SK-N-SH (cell line): ENCODE data around the gene FAM161A. TPM values are rescaled to one million over a fixed set of nuclear protein-coding genes. Genes with fewer than 3 reads are reported as not detected.

Experiments
- CTCF ChIA-PET: fragments of 300-600, 350-600 bp; formaldehyde crosslinking; extraction: SDS; loops from one replicate; lab custom pipeline; 2021; lab: Yijun Ruan, JAX
- POLR2A ChIA-PET: fragments of 350-600 bp; sonication (Branson Sonifier 250); formaldehyde crosslinking; extraction: SDS; loops from one replicate; lab custom pipeline; 2020; ENCODE audit warnings: antibody characterized with exemption, inconsistent platforms; lab: Yijun Ruan, JAX
- DNase-seq: peaks from one replicate; pipeline ENCODE4 v3.0.0; 2012
- H2AFZ ChIP-seq: fragments of 200-600 bp; sonication (generic); 2 replicates; pipeline ENCODE4 v1.8.1; 2016; ENCODE audit warnings: antibody characterized with exemption, mild to moderate bottlenecking, low read depth
- H3F3A ChIP-seq: fragments of 200-600 bp; sonication (generic); replicated peaks from 2 replicates; pipeline ENCODE3; 2016; ENCODE audit warnings: antibody characterized with exemption, mild to moderate bottlenecking; ENCODE audit not compliant: insufficient read depth
- H3K27ac ChIP-seq, 2 experiments: fragments of 200-500 bp in 1 of 2; fragments of 200-600 bp in 1 of 2; sonication (Bioruptor generic) in 1 of 2; sonication (generic), shearing (Covaris generic) in 1 of 2; 2 replicates each; pipeline versions ENCODE4 v1.5.1 to v1.6.1; 2014 to 2016; ENCODE audit warnings: low read depth in 2 of 2, inconsistent platforms in 1 of 2, low read length in 1 of 2, mild to moderate bottlenecking in 1 of 2, mixed read lengths in 1 of 2
- H3K27me3 ChIP-seq: fragments of 200-600 bp; sonication (generic), shearing (Covaris generic); 2 replicates; pipeline ENCODE4 v1.6.1; 2016; ENCODE audit warnings: mixed run types; ENCODE audit not compliant: insufficient read depth
- H3K36me3 ChIP-seq, 2 experiments: fragments of 200-500 bp in 1 of 2; fragments of 200-600 bp in 1 of 2; sonication (Bioruptor generic) in 1 of 2; sonication (generic) in 1 of 2; replicated peaks in 1 of 2; 2 replicates each; pipeline versions ENCODE3 to v1.5.1; 2014 to 2016; ENCODE audit warnings: low read length in 1 of 2, mild to moderate bottlenecking in 1 of 2; ENCODE audit not compliant: insufficient read depth in 2 of 2, control insufficient read depth in 1 of 2
- H3K4me1 ChIP-seq, 2 experiments: fragments of 200-500 bp in 1 of 2; fragments of 200-600 bp in 1 of 2; sonication (Bioruptor generic) in 1 of 2; sonication (generic), shearing (Covaris generic) in 1 of 2; 2 replicates each; pipeline versions ENCODE4 v1.5.1 to v1.6.1; 2014 to 2016; ENCODE audit warnings: low read depth in 1 of 2, low read length in 1 of 2, mixed run types in 1 of 2; ENCODE audit not compliant: insufficient read depth in 2 of 2, control insufficient read depth in 1 of 2
- H3K4me2 ChIP-seq: fragments of 200-600 bp; sonication (generic), shearing (Covaris generic); 2 replicates; pipeline ENCODE4 v1.6.1; 2017; ENCODE audit warnings: mixed run types
- H3K4me3 ChIP-seq, 2 experiments: fragments of 200-500 bp in 1 of 2; fragments of 200-600 bp in 1 of 2; sonication (Bioruptor generic) in 1 of 2; sonication (generic), shearing (Covaris generic) in 1 of 2; 2 replicates each; pipeline versions ENCODE4 v1.5.1 to v1.8.1; 2014 to 2016; ENCODE audit warnings: low read depth in 2 of 2, inconsistent platforms in 1 of 2, low read length in 1 of 2, mild to moderate bottlenecking in 1 of 2, mixed read lengths in 1 of 2, moderate library complexity in 1 of 2
- H3K79me2 ChIP-seq: fragments of 200-600 bp; sonication (generic); 2 replicates; pipeline ENCODE4 v1.8.1; 2017; ENCODE audit warnings: mild to moderate bottlenecking; ENCODE audit not compliant: insufficient read depth
- H3K9ac ChIP-seq: fragments of 200-600 bp; sonication (generic); 2 replicates; pipeline ENCODE4 v1.6.1; 2017; ENCODE audit warnings: mixed run types
- H3K9me2 ChIP-seq: fragments of 200-600 bp; sonication (generic); 2 replicates; pipeline ENCODE4 v1.6.1; 2017; ENCODE audit warnings: mixed run types
- H3K9me3 ChIP-seq: fragments of 200-600 bp; sonication (generic); 2 replicates; pipeline ENCODE4 v1.6.1; 2017; ENCODE audit warnings: mixed run types, mild to moderate bottlenecking, moderate library complexity
- H4K20me1 ChIP-seq: fragments of 200-600 bp; sonication (generic); 2 replicates; pipeline ENCODE4 v1.6.1; 2017; ENCODE audit warnings: mild to moderate bottlenecking, mixed run types; ENCODE audit not compliant: insufficient read depth
- CHD2 ChIP-seq: fragments of 150-350 bp; IDR thresholded peaks from 2 replicates; pipeline ENCODE4 v1.6.1; 2018; ENCODE audit warnings: low read length; ENCODE audit not compliant: partially characterized antibody
- CTCF ChIP-seq: fragments of 200-600 bp; sonication (generic); IDR thresholded peaks from 2 replicates; pipeline ENCODE4 v1.6.1; 2017; ENCODE audit warnings: antibody characterized with exemption, mild to moderate bottlenecking, moderate library complexity
- FOXM1 ChIP-seq: IDR thresholded peaks from 2 replicates; pipeline ENCODE4 v1.4.0; 2012; ENCODE audit warnings: low read depth, mild to moderate bottlenecking
- GABPA ChIP-seq: IDR thresholded peaks from 2 replicates; pipeline ENCODE4 v1.4.0; 2012; ENCODE audit warnings: low read depth, mild to moderate bottlenecking
- IRF3 ChIP-seq: fragments of 150-350 bp; IDR thresholded peaks from 2 replicates; pipeline ENCODE4 v1.6.1; 2016; ENCODE audit warnings: mild to moderate bottlenecking, low read depth, low read length
- JUND ChIP-seq: IDR thresholded peaks from 2 replicates; pipeline ENCODE4 v1.4.0; 2012
- MXI1 ChIP-seq: IDR thresholded peaks from 2 replicates; pipeline ENCODE4 v1.6.1; 2012; ENCODE audit warnings: mild to moderate bottlenecking, low read depth, low read length, improper control_type of control experiment
- NFIC ChIP-seq: IDR thresholded peaks from 2 replicates; pipeline ENCODE4 v1.4.0; 2012; ENCODE audit warnings: borderline replicate concordance
- PBX3 ChIP-seq: IDR thresholded peaks from 2 replicates; pipeline ENCODE4; 2012
- RAD21 ChIP-seq: IDR thresholded peaks from 2 replicates; pipeline ENCODE4 v1.6.1; 2012; ENCODE audit warnings: mild to moderate bottlenecking, low read length
- RCOR1 ChIP-seq: fragments of 150-350 bp; IDR thresholded peaks from 2 replicates; pipeline ENCODE4 v1.6.1; 2017; ENCODE audit warnings: antibody characterized with exemption, low read length
- SMC3 ChIP-seq: IDR thresholded peaks from 2 replicates; pipeline ENCODE4 v1.6.1; 2012; ENCODE audit warnings: low read depth, low read length, improper control_type of control experiment
- TAF1 ChIP-seq: IDR thresholded peaks from 2 replicates; pipeline ENCODE4 v1.6.1; 2012; ENCODE audit warnings: low read depth, mild to moderate bottlenecking, low read length, moderate library complexity, borderline replicate concordance
- TCF12 ChIP-seq: IDR thresholded peaks from 2 replicates; pipeline ENCODE4 v1.4.0; 2012
- USF2 ChIP-seq: fragments of 150-350 bp; IDR thresholded peaks from 2 replicates; pipeline ENCODE4 v1.6.1; 2017; ENCODE audit warnings: antibody characterized with exemption, low read length, low read depth, borderline replicate concordance
- WGBS: methylation state at CpG from one replicate; pipeline ENCODE4 v1.1.6; 2017; ENCODE audit warnings: low lambda C conversion rate; 5-methylcytosine and 5-hydroxymethylcytosine counted together
- polyA plus RNA-seq, 3 experiments: library from polyadenylated mRNA; depleted of rRNA; stranded (reverse); fragments of >200 nt; gene quantifications; 2 replicates each; pipeline ENCODE4 v1.2.3, GENCODE V29; 2012

The FAM161A gene
- polyA plus RNA-seq, 1 of the 3 experiments (the other 2 are of a cell fraction): 0.90 TPM

- Histone ChIP-seq H3K9ac (no peak overlapping the region), H3K27me3 (no peaks in the 10 kb centered on the region), H2AFZ (no peak overlapping the region), H3F3A (no peaks in the 10 kb centered on the region), H3K9me3 (no peaks in the 10 kb centered on the region), H3K4me2 (no peak overlapping the region), H4K20me1 (no peaks in the 10 kb centered on the region), H3K36me3 (no peaks in the 10 kb centered on the region), H3K27ac (no peak overlapping the region), H3K4me1 (no peaks in the 10 kb centered on the region), H3K79me2 (peaks cover under 1% of the 10 kb centered on the region; the same call in 1 of the 2 replicates), H3K4me3 (no peak overlapping the region), H3K9me2 (no peaks in the 10 kb centered on the region)
- no peak for DNase-seq
- ChIA-PET CTCF (no interaction called here), POLR2A (no interaction called here)
- TF ChIP-seq TCF12: no peak
- TF ChIP-seq RCOR1: no peak
- TF ChIP-seq IRF3: no peak
- TF ChIP-seq TAF1: no peak
- TF ChIP-seq CTCF: no peak
- no peak for TF ChIP-seq NFIC
- TF ChIP-seq MXI1: no peak
- no peak for TF ChIP-seq JUND
- 80% methylated on average over 1 of the region's 1 CpG for WGBS
These were observed 46.4 kb upstream of the FAM161A start for GRCh38 chr2:61900281-61900680.

GRCh38 chr2:61898810-61899209 is 45.0 kb upstream of the FAM161A start:
- H3K36me3 ChIP-seq: no peaks in the 10 kb centered on the region
- H3K9me3 ChIP-seq: no peaks in the 10 kb centered on the region
- peaks cover 3% of the 10 kb centered on the region for H3F3A ChIP-seq
- H3K9ac ChIP-seq: no peak overlapping the region
- H3K9me2 ChIP-seq: no peaks in the 10 kb centered on the region
- ChIA-PET CTCF (interaction anchor here (0.5 to 1.6 kb wide), 12 partner anchors 9 to 1012 kb away, joined by 3 to 6 read pairs (median 4); partner anchors contain the start of gene FAM161A), POLR2A (no interaction called here)
- no peak overlapping the region for H3K4me2 ChIP-seq
- H2AFZ ChIP-seq: no peak overlapping the region
- no peaks in the 10 kb centered on the region for H3K4me1 ChIP-seq
- peak; percentile 35 for DNase-seq
- H3K27ac ChIP-seq: no peak overlapping the region
- no peaks in the 10 kb centered on the region for H3K79me2 ChIP-seq
- no peaks in the 10 kb centered on the region for H4K20me1 ChIP-seq
- no peak for TF ChIP-seq USF2
- peak; percentile 60 for TF ChIP-seq CTCF
- TF ChIP-seq GABPA: no peak
- no peak for TF ChIP-seq PBX3
- no peak for TF ChIP-seq FOXM1
- peak; percentile 74 for TF ChIP-seq RAD21
- peak; percentile 38; the same call in 1 of the 2 replicates for TF ChIP-seq SMC3
- no peak for TF ChIP-seq NFIC
- no peak for TF ChIP-seq CHD2
- H3K27me3 ChIP-seq: no peaks in the 10 kb centered on the region
- H3K4me3 ChIP-seq: no peak overlapping the region
- 17% methylated on average over 2 of the region's 2 CpGs for WGBS
